H9 (cell line): ENCODE results near the gene PHEX. TPM values are rescaled to one million over a fixed set of nuclear protein-coding genes. Genes with fewer than 3 reads are reported as not detected.

ENCODE experiments used
- DNase-seq: peaks from one replicate; pipeline ENCODE4 v3.0.0-alpha.2; 2017
- H2AFZ ChIP-seq: one replicate; pipeline ENCODE4 v1.6.1; 2013; ENCODE audit warnings: mild to moderate bottlenecking, low read length, control low read depth, moderate library complexity
- H2AK5ac ChIP-seq: 2 replicates; pipeline ENCODE4 v1.6.1; 2013; ENCODE audit warnings: low read length, control low read depth, mixed read lengths; ENCODE audit not compliant: insufficient read length
- H2BK120ac ChIP-seq: one replicate; pipeline ENCODE4 v1.6.1; 2013; ENCODE audit warnings: low read depth, mild to moderate bottlenecking, low read length, control low read depth, inconsistent platforms; ENCODE audit not compliant: poor library complexity, severe bottlenecking
- H2BK12ac ChIP-seq: 2 replicates; pipeline ENCODE4 v1.6.1; 2013; ENCODE audit warnings: low read length, control low read depth, mixed read lengths, low read depth; ENCODE audit not compliant: insufficient read length
- H2BK15ac ChIP-seq: 2 replicates; pipeline ENCODE4 v1.6.1; 2013; ENCODE audit warnings: low read depth, low read length, control low read depth
- H2BK20ac ChIP-seq: one replicate; pipeline ENCODE4 v1.6.1; 2013; ENCODE audit warnings: low read depth, mild to moderate bottlenecking, low read length, control low read depth, inconsistent platforms; ENCODE audit not compliant: poor library complexity, severe bottlenecking
- H2BK5ac ChIP-seq: 2 replicates; pipeline ENCODE4 v1.6.1; 2013; ENCODE audit warnings: low read length, control low read depth, mixed read lengths; ENCODE audit not compliant: insufficient read length
- H3K14ac ChIP-seq: 2 replicates; pipeline ENCODE4 v1.6.1; 2013; ENCODE audit warnings: low read length, control low read depth; ENCODE audit not compliant: insufficient read depth
- H3K18ac ChIP-seq: 2 replicates; pipeline ENCODE4 v1.6.1; 2013; ENCODE audit warnings: low read depth, mild to moderate bottlenecking, mixed read lengths, low read length, control low read depth; ENCODE audit not compliant: insufficient read length
- H3K23ac ChIP-seq: 2 replicates; pipeline ENCODE4 v1.6.1; 2013; ENCODE audit warnings: low read length, control low read depth, mixed read lengths, low read depth; ENCODE audit not compliant: insufficient read length
- H3K23me2 ChIP-seq: 2 replicates; pipeline ENCODE4 v1.6.1; 2013; ENCODE audit warnings: low read depth, mild to moderate bottlenecking, mixed read lengths, low read length, control low read depth; ENCODE audit not compliant: insufficient read length, poor library complexity, severe bottlenecking
- H3K27ac ChIP-seq: 2 replicates; pipeline ENCODE4 v1.5.1; 2013; ENCODE audit warnings: low read length, control low read depth, mixed read lengths, low read depth; ENCODE audit not compliant: insufficient read length
- H3K27me3 ChIP-seq: 2 replicates; pipeline ENCODE4 v1.6.1; 2013; ENCODE audit warnings: low read length, control low read depth, inconsistent platforms; ENCODE audit not compliant: insufficient read depth
- H3K4ac ChIP-seq: 2 replicates; pipeline ENCODE4 v1.6.1; 2013; ENCODE audit warnings: low read depth, mild to moderate bottlenecking, control low read depth, inconsistent platforms, low read length, moderate library complexity
- H3K4me1 ChIP-seq: 2 replicates; pipeline ENCODE4 v1.6.1; 2013; ENCODE audit warnings: low read length, control low read depth, inconsistent platforms; ENCODE audit not compliant: insufficient read depth
- H3K4me2 ChIP-seq: 2 replicates; pipeline ENCODE4 v1.6.1; 2013; ENCODE audit warnings: low read length, control low read depth, mixed read lengths; ENCODE audit not compliant: insufficient read length, insufficient read depth
- H3K56ac ChIP-seq: 2 replicates; pipeline ENCODE4 v1.6.1; 2013; ENCODE audit warnings: low read depth, mild to moderate bottlenecking, mixed read lengths, low read length, control low read depth; ENCODE audit not compliant: insufficient read length
- H3K79me1 ChIP-seq: 2 replicates; pipeline ENCODE4 v1.6.1; 2013; ENCODE audit warnings: low read depth, mild to moderate bottlenecking, moderate library complexity, low read length, control low read depth, inconsistent platforms; ENCODE audit not compliant: insufficient read depth, poor library complexity, severe bottlenecking
- H3K79me2 ChIP-seq: 2 replicates; pipeline ENCODE4 v1.6.1; 2013; ENCODE audit warnings: low read length, control low read depth, inconsistent platforms; ENCODE audit not compliant: insufficient read depth
- H3K9ac ChIP-seq: 2 replicates; pipeline ENCODE4 v1.6.1; 2013; ENCODE audit warnings: low read length, control low read depth, mixed read lengths; ENCODE audit not compliant: insufficient read length; ENCODE audit errors: extremely low read depth
- H3K9me3 ChIP-seq: one replicate; pipeline ENCODE4 v1.6.1; 2013; ENCODE audit warnings: low read depth, low read length, inconsistent platforms; ENCODE audit not compliant: control insufficient read depth
- H3T11ph ChIP-seq: one replicate; pipeline ENCODE4 v1.6.1; 2013; ENCODE audit warnings: mild to moderate bottlenecking, low read length, control low read depth, inconsistent platforms
- H4K20me1 ChIP-seq: one replicate; pipeline ENCODE4 v1.6.1; 2013; ENCODE audit not compliant: control insufficient read depth, insufficient read length, insufficient read depth
- H4K5ac ChIP-seq: 2 replicates; pipeline ENCODE4 v1.6.1; 2013; ENCODE audit warnings: low read depth, mild to moderate bottlenecking, mixed read lengths, low read length, control low read depth; ENCODE audit not compliant: insufficient read length
- H4K8ac ChIP-seq: replicated peaks from 2 replicates; pipeline ENCODE4 v1.6.1; 2013; ENCODE audit warnings: low read length, control low read depth, mixed read lengths, low read depth; ENCODE audit not compliant: insufficient read length
- H4K91ac ChIP-seq: 2 replicates; pipeline ENCODE4 v1.6.1; 2013; ENCODE audit warnings: low read depth, mild to moderate bottlenecking, moderate library complexity, mixed read lengths, low read length, control low read depth; ENCODE audit not compliant: insufficient read length
- H3K27ac Mint-ChIP-seq, 3 experiments: 2 replicates in 2 of 3; 3 replicates in 1 of 3; pipeline ENCODE4 v1.8.0; 2020 to 2021; ENCODE audit warnings: mixed read lengths in 3 of 3, mild to moderate bottlenecking in 1 of 3, moderate library complexity in 1 of 3
- H3K27me3 Mint-ChIP-seq: 2 replicates; pipeline ENCODE4 v1.8.0; 2021; ENCODE audit warnings: low read depth, mild to moderate bottlenecking, moderate library complexity, mixed read lengths
- H3K36me3 Mint-ChIP-seq, 3 experiments: 2 replicates in 2 of 3; 3 replicates in 1 of 3; pipeline ENCODE4 v1.8.0; 2020 to 2021; ENCODE audit warnings: low read depth in 3 of 3, mixed read lengths in 3 of 3; ENCODE audit not compliant: insufficient read depth in 1 of 3
- H3K4me1 Mint-ChIP-seq, 2 experiments: 2 replicates each; pipeline ENCODE4 v1.8.0; 2020; ENCODE audit warnings: mixed read lengths in 2 of 2
- H3K4me3 Mint-ChIP-seq, 2 experiments: 2 replicates in 1 of 2; 3 replicates in 1 of 2; pipeline ENCODE4 v1.8.0; 2020 to 2021; ENCODE audit warnings: mild to moderate bottlenecking in 2 of 2, mixed read lengths in 2 of 2, moderate library complexity in 1 of 2
- H3K9me3 Mint-ChIP-seq, 2 experiments: 2 replicates in 1 of 2; 3 replicates in 1 of 2; pipeline ENCODE4 v1.8.0; 2020; ENCODE audit warnings: mild to moderate bottlenecking in 2 of 2, mixed read lengths in 2 of 2, moderate library complexity in 1 of 2
- WGBS: extraction: QIAGEN DNeasy Blood & Tissue Kit; methylation state at CpG from one replicate; pipeline ENCODE4 v1.1.7; 2013; ENCODE audit warnings: missing lambda C conversion rate, low lambda C conversion rate, mixed read lengths; ENCODE audit not compliant: insufficient read length; ENCODE audit errors: extremely low coverage; 5-methylcytosine and 5-hydroxymethylcytosine counted together
- total RNA-seq: library from RNA; stranded (reverse); gene quantifications from 2 replicates; pipeline ENCODE4 v1.2.1, GENCODE V29; 2021
- TF ChIP-seq, protein P1 (sequence below): fragments of 200-600 bp; sonication (generic); conservative IDR thresholded peaks from 3 replicates; pipeline ENCODE4 v1.8.0; 2021; ENCODE audit warnings: antibody characterized with exemption, mild to moderate bottlenecking

Gene PHEX
- total RNA-seq, 1 experiment from 2014 or later = 0.11 TPM

DNA sequence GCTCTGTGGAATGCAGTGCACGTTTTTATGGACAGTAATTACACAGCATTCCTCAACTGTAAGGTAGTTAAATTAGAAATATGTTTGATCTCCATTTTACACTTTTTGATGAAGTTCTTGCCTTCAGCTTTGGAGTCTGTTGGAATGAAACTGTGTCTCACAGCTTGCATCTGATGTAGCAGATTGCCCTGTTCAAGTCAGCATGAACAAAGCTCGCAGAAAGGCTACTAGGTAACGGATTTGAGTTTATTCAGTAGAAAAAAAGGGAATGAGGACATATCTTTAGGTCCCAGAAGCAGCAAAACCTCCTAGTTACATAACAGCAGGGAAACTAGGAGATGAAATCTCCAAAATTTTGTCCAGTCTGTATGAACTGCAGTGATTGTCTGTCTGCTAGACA, 216.3 kb downstream of the PHEX start:
- Histone ChIP-seq H2BK20ac (no peak overlapping the region), H3K4me1 (no peaks in the 10 kb centered on the region), H4K91ac (no peak overlapping the region), H3K23ac (no peak overlapping the region), H3K79me2 (no peaks in the 10 kb centered on the region; the same call in 1 of the 2 replicates), H2BK120ac (no peak overlapping the region), H4K5ac (no peak overlapping the region), H2BK12ac (no peak overlapping the region), H2BK5ac (no peak overlapping the region), H3T11ph (no peak overlapping the region), H3K27ac (no peak overlapping the region), H3K9me3 (peaks cover 6% of the 10 kb centered on the region), H3K4me2 (no peak overlapping the region), H3K79me1 (no peaks in the 10 kb centered on the region), H3K56ac (no peak overlapping the region), H2BK15ac (no peak overlapping the region), H3K4ac (no peak overlapping the region), H3K14ac (no peak overlapping the region), H4K8ac (no peak overlapping the region), H2AK5ac (no peak overlapping the region), H3K27me3 (no peaks in the 10 kb centered on the region), H3K23me2 (no peaks in the 10 kb centered on the region), H3K9ac (no peak overlapping the region), H3K18ac (no peak overlapping the region), H2AFZ (no peak overlapping the region), H4K20me1 (no peaks in the 10 kb centered on the region)
- WGBS = no CpG with 5 or more reads among the region's 3 CpGs
- no peak for DNase-seq
- no peak overlapping the region for H3K4me3 Mint-ChIP-seq
- TF ChIP-seq, protein P1, sequence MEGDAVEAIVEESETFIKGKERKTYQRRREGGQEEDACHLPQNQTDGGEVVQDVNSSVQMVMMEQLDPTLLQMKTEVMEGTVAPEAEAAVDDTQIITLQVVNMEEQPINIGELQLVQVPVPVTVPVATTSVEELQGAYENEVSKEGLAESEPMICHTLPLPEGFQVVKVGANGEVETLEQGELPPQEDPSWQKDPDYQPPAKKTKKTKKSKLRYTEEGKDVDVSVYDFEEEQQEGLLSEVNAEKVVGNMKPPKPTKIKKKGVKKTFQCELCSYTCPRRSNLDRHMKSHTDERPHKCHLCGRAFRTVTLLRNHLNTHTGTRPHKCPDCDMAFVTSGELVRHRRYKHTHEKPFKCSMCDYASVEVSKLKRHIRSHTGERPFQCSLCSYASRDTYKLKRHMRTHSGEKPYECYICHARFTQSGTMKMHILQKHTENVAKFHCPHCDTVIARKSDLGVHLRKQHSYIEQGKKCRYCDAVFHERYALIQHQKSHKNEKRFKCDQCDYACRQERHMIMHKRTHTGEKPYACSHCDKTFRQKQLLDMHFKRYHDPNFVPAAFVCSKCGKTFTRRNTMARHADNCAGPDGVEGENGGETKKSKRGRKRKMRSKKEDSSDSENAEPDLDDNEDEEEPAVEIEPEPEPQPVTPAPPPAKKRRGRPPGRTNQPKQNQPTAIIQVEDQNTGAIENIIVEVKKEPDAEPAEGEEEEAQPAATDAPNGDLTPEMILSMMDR = no peak
- H3K27ac Mint-ChIP-seq = no peak overlapping the region
- peaks cover 0 to 3% (median 0%) of the 10 kb centered on the region in 3 experiments; a peak in 1 of 7 replicates for H3K36me3 Mint-ChIP-seq
- 0 out of 4 replicates have a peak, but pooled peaks cover 0 to 4% of the 10 kb centered on the region in 2 experiments for H3K4me1 Mint-ChIP-seq
- no peaks in the 10 kb centered on the region for H3K27me3 Mint-ChIP-seq
- peaks cover 6 to 36% of the 10 kb centered on the region in 2 experiments for H3K9me3 Mint-ChIP-seq
